Measurements from ENCODE around the gene FXYD3.

Gene FXYD3

GRCh38 chr19:35115177-35115951 is at the start of gene FXYD3:
Gene FXYD3 (plus strand): TSS chr19:35115823. CDS start chr19:35119377, 3,554 bp downstream.
- DNase-seq (ENCODE audit: low read depth in 2 of 3, low spot score in 2 of 3) = no peak

DNA sequence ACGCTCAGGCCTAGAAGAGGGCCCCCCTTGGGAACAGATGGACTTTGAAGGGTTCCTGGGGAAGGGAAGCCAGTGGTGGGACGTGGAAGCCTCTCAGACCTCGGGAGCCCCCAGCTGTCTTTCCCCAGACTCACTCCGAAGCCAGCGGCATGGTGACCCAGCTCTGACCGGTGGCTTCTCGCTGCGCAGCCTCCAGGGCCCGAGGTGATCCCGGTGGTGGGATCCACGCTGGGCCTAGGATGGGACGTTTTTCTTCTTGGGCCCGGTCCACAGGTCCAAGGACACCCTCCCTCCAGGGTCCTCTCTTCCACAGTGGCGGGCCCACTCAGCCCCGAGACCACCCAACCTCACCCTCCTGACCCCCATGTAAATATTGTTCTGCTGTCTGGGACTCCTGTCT is 49.5 kb upstream of the FXYD3 start:
- DNase-seq (ENCODE audit: low read depth in 2 of 3, low spot score in 2 of 3) = no peak

GRCh38 chr19:35066691-35067563 is 48.7 kb upstream of the FXYD3 start:
- peak; percentile 70 to 98 (median 94) for DNase-seq (ENCODE audit: low read depth in 2 of 3, low spot score in 2 of 3)

DNA sequence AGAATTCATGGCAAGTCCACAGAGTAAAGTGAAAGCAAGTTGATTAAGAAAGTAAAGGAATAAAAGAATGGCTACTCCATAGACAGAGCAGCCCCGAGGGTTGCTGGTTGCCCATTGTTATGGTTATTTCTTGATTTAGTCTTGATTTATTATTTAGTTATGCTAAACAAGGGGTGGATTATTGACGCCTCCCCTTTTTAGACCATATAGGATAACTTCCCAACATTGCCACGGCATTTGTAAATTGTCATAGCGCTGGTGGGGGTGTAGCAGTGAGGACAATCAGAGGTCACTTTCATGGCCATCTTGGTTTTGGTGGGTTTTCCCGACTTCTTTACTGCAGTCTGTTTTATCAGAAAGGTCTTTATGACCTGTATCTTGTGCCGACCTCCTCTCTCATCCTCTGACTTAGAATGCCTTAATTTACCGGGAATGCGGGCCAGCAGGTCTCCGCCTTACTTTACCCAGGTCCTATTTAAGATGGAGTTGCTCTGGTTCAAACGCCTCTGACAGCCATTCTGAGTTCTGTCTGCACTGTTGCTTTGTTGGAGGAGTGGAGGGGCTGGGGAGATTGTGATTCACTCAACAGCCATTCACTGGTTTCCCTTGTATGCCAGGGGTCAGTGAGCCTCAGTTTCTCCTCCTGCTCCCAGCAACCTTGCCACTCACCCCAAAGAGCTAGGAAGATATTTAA is 46.5 kb upstream of the FXYD3 start:
- no peak for DNase-seq (ENCODE audit: low read depth in 2 of 3, low spot score in 2 of 3)

DNA sequence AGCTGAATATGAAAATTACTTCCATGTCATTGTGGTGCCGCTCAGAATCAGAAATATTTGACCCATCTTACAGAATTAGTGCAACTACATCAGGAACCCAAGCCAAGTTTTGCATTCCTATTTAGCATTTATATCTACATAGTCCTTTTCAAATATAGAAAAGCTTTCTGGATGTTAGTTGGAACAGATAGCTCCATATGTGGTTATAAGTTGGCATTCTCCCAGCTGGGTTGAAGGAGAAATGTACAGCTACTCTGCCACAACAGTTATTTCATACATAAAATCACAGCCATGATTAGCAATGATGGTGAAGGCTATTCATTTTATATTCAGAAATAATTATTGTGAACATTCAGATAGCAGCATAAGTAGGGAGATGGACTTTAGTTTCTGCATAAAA is 45.9 kb upstream of the FXYD3 start:
- no peak for DNase-seq (ENCODE audit: low read depth in 2 of 3, low spot score in 2 of 3)

DNA sequence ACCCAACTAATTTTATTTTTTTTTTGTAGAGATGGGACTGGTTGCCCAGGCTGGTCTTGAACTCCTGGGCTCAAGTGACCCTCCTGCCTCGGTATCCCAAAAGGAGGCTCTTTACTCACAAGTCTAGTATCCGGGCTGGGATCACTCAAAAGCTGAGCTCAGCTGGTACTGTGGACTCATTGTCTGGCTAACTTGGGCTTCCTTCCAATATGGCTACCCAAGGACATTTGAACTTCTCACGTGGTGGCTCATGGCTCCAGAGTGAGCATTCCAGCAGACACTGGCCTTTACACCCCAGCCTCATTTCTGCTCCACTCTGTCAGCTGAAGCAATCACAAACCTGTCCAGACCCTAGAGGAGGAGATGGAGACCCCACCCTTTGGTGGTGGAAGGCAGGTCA is 45.2 kb upstream of the FXYD3 start:
- DNase-seq (ENCODE audit: low read depth in 2 of 3, low spot score in 2 of 3) = no peak

DNA sequence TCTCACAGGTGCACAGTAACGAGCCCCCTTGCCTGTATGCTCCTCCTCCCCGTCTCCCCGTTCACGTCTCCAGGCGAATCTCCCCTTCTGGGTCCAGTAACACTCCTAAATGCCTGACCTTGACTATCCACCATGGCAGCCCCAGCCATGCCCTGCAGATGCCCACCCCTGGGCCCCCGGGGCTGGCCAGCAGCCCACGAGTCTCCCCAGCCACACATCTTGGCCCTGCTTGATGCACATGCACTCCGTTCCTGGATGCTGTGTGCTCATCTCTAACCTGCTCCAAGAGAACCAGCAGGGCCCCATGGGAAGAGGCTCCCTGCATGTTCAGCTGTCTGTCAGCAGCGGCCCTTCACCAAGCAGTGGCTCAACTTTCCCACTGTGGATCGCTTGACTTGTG is 42.1 kb upstream of the FXYD3 start:
- DNase-seq (ENCODE audit: low read depth in 2 of 3, low spot score in 2 of 3) = no peak

- DNase-seq (ENCODE audit: low read depth in 2 of 3, low spot score in 2 of 3) = no peak
These were observed 41.7 kb upstream of the FXYD3 start for GRCh38 chr19:35073941-35074340.

GRCh38 chr19:35074426-35075201 is 41.0 kb upstream of the FXYD3 start:
- DNase-seq (ENCODE audit: low read depth in 2 of 3, low spot score in 2 of 3) = no peak

DNA sequence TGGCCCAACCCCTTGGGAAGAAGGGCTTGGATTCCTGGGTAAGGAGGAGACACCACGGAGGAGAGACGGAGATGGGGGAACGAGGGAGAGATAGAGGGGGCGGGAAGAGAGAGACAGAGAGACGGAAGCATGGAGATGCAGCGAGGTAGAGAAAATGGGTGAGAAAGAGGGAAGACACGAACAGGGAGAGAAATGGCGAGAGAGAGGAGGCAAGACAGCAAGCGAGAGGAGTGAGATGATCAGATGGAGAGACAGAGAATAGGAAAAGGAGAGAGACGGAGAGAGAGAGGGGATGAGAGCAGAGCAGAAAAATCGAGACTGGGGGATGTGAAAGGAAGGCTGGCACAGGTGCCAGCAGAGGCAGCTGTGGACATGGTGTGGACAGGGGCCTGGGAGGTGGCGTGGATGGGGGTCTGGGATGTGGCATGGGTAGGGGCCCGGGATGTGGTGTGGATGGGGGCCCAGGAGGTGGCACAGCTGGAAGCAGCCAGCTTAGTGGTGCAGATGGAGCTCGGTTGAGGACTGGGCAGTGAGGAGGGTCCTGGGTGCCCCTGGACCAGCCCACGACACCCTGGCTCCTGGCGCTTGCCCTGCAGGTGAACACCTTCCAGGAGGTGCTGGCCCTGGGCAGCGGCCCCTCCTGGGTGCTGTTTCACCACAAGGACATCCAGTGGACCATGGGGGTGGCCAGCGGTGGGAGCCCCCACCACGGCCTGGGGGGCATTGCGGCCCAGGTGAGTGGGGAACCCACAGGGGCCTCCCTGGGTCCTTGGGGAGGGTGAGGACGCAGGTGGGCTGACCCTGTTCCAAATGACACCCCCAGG is 40.2 kb upstream of the FXYD3 start:
- DNase-seq (ENCODE audit: low read depth in 2 of 3, low spot score in 2 of 3) = no peak

DNA sequence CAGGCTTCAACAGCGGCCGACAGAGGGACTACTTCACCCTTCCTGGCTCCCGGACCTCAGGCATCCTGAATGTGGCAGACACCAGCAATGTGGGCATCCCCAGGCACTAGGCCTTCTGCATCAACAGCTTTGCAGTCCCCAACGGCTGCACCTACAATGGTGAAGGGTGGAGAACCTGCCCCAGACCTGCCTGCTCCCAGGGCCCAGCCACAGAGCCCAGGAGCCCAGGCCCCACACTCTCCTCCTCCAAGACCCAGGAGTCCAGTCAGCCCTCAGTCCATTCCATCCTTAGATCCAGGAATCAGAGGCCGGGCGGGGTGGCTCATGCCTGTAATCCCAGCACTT is 39.6 kb upstream of the FXYD3 start:
- DNase-seq (ENCODE audit: low read depth in 2 of 3, low spot score in 2 of 3) = no peak

DNA sequence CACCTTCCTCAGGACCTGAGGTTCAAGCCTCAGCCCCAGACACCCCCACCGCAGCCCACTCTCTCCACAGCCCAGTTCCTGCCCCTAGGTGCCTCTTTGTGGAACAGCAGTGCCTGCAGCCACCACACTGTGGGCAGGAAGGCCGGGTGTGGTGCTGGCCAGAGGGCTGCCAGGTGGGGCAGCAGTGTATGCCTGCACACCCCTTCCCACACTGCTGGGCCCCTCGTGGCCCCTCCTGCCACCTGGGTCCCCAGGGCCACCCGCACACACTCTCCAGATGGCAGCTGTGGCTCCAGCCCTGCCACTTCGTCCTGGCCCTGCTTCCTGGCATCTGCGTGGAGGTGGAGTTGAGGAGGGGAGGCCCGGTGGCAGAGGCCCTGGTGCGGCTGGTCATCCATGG is 39.0 kb upstream of the FXYD3 start:
- no peak for DNase-seq (ENCODE audit: low read depth in 2 of 3, low spot score in 2 of 3)

DNA sequence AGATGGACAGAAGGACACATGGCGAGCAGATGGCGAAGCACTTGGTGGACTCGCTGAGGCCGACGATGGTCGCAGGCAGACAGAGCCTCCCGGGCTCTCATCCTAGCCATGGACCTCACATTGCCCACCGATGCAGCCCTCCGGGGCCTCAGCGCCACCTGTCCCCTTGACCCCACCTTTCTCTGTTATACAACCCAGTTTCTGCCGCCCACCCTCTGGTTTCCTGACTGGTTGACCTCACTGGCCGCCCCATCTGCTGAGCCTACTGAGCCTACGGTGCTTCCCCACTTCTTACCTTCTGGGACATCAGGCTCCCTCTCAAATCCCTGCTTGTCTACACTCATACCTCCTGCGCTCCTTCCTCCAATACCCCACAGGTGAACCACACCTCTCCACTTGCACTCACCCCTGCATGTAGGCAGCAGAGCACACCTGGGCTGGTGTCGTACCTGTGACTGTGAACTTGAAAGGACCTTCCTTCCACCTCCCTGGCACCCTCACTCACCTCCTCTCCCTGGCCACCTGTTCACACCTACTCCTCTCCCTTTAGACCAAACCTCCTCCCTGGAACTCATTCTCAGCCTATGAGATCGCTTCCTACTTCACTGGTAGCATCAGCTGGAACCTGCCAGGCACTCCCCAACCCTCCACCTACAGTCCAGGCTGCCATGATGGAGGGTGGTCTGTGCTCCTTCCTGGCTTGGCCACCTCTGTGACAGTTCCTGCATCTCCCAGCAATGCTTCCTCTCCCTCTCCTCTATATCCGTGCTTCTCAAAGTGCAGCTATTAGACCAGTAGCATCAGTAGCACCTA is 38.0 kb upstream of the FXYD3 start:
- no peak for DNase-seq (ENCODE audit: low read depth in 2 of 3, low spot score in 2 of 3)

- no peak for DNase-seq (ENCODE audit: low read depth in 2 of 3, low spot score in 2 of 3)
These were observed 35.8 kb upstream of the FXYD3 start for GRCh38 chr19:35079826-35080225.

DNA sequence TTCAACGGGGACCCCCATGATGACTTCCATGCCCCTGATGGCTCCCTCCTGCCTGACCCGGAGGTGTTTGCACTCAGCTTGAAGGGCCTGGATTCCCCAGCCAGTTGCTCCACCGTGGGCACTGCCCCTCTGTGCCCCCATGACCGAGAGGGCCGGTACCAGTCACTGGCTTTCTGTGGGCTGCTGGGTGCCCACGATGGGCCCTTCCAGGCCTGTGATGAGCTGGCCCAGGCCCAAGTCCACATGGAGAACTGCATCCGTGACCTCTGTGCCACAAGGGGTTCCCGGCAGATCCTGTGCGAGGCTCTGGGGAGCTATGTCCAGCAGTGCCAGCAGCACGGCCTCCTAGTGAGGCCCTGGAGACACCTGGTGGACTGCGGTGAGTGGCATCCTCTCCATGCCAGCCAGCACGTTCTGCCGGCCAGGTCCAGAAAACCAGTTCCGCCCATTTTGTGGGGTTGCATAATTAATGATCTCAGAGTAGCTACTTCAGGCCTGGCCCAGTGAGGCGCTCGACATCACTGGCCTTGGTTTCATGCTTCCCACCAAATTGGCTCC is 34.9 kb upstream of the FXYD3 start:
- DNase-seq (ENCODE audit: low read depth in 2 of 3, low spot score in 2 of 3) = no peak

- no peak for DNase-seq (ENCODE audit: low read depth in 2 of 3, low spot score in 2 of 3)
These were observed 34.4 kb upstream of the FXYD3 start for GRCh38 chr19:35081201-35081600.

DNA sequence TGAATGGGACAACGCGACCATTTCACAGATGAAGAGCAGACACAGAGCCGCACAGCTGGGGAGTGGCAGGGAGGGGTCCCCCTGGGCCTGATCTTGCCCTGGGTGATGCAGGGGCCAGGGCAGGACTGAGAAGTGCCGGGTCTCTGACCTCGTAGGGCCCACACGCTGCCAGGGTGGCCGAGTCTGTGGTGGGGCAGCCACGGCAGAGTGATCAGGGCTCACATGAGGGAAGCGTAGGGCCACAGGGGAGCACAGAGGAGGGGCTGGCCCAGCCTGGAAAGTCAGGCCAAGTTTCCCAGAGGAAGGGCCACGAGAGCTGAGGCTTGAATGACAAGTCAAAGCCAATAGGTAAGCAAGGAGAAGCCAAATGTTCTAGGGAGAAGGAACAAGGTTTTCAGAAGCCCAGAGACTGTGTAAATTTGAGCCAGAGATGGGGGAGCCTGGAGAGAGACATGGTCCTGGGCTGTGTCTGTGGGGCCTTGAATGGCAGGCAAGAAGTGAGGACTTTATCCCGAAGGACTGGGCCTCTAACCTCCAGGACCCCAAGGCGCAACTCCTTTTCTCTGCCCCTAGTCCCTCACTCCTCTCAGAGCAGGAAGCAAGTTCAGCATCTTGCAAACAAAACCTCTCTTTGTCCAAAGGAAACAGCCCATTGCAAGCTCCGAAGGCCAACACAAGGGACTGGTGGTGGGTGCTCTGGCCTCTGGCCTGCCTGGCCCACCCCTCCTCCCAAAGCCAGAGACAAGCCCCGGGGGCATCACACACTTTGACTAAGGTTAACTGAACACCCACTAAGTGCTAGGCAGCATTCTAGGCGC is 31.7 kb upstream of the FXYD3 start:
- DNase-seq (ENCODE audit: low read depth in 2 of 3, low spot score in 2 of 3) = no peak

DNA sequence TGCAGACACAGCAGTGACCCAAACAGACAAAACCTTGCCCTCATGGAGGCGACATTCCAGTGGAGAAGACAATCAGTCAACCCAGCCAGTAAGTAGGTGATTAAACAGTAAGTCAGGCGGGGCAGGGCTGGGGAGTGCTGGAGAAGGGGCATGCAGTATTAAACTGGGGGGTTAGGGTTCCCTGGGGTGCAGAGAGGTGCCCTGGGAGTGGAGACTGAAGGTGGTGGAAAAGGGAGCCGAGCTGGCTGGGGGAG is 31.2 kb upstream of the FXYD3 start:
- no peak for DNase-seq (ENCODE audit: low read depth in 2 of 3, low spot score in 2 of 3)

DNA sequence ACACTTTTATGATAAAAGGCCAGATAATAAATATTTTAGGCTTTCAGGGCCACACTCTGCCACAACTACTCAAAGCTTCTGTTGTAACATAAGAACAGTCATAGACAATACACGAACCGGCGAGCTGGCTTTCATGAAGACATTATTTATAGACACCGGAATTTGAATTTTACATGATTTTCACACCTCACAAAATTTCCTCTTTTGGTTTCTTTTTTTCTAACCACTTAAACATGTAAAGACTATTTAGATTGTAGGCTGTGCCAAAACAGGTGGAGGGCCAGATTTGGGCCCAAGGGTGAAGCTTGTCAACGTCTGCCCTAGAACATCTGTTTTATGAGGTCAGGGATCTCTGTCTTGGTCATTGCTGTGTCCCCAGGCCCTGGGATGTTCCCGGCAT is 29.7 kb upstream of the FXYD3 start:
- DNase-seq (ENCODE audit: low read depth in 2 of 3, low spot score in 2 of 3) = no peak

All from activated CD8-positive, alpha-beta memory T cell treated with anti-CD3 and anti-CD28 coated beads for 48 hours (primary cell).